Femur (tissue), 1 donor: ENCODE measurements around the gene EBLN1.
A peak's percentile ranks its signal among the peaks of the same experiment; 100 is the strongest.

Experiments
- DNase-seq: peaks from one replicate; pipeline ENCODE4 v3.0.0-alpha.2; 2017

EBLN1 gene

GRCh38 chr10:22217842-22218241, at the start of gene EBLN1:
TSS of gene EBLN1 (minus strand) at chr10:22218015. CDS start at chr10:22209983, 8,032 bp downstream.
- no peak for DNase-seq

DNA sequence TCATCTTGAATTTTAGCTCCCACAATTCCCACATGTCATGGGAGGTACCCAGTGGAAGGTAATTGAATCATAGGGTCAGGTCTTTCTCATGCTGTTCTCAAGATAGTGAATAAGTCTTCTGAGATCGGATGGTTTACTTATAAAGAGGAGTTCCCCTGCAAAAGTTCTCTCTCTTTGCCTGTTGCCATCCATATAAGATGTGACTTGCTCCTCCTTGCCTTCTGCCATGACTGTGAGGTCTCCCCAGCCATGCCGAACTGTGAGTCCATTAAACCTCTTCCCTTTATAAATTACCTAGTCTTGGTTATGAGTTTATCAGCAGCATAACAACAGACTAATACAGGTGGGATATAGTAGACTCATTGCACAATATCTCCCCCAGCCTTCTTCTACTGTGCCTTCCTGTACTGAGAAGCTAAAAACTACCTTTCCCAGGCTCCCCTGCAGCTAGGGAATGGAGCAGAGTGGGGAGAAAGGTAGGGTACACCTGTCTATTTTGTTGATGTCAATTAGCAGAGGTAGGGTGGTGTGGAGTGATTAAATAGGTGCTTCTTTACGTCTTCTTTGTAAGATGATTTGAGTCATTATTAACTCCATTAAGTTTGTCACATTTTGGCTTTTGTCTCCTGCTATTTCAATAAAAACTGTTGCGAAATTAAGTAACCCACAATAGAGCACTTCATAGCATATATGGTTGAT, 48.2 kb upstream of the EBLN1 start:
- no peak for DNase-seq

DNA sequence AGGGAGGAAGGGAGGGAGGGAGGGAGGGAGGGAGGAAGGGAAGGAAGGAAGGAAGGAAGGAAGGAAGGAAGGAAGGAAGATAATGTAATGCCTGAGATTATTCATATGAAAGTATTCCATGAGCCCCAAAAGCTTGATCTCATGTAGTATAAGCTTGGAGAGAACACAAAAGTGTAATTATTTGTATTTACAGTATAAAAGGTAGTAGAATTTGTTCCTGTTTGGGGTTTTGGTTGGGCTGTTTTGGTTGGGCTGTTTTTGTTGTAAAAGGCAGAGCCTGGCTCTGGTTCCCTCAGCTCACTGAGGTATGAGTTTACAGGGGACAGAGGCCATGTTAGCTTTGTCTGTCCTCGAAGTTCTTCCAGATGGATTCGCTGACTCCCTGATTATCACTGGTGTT, 45.3 kb upstream of the EBLN1 start:
- DNase-seq, result no peak

GRCh38 chr10:22259280-22259679, 41.5 kb upstream of the EBLN1 start:
- no peak for DNase-seq

GRCh38 chr10:22258471-22258870, 40.7 kb upstream of the EBLN1 start:
- DNase-seq, result no peak

DNA sequence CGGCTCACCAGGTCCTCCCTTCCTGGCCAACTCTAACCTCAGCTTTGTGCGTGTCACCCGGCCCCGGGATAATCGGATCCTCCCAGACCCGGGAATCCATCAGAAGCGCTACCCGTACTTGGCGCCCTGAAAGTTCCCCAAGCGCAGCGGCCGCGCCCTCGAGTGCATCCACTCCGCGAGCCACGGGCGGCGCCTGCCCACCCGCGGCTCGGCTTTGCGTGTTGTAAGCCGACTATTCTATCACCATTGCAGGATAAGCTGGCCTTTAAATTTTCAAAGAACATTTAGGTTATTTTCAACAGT, 35.7 kb upstream of the EBLN1 start:
- DNase-seq, result peak; percentile 42

GRCh38 chr10:22252801-22253579, 35.2 kb upstream of the EBLN1 start:
- peak; percentile 48 for DNase-seq

DNA sequence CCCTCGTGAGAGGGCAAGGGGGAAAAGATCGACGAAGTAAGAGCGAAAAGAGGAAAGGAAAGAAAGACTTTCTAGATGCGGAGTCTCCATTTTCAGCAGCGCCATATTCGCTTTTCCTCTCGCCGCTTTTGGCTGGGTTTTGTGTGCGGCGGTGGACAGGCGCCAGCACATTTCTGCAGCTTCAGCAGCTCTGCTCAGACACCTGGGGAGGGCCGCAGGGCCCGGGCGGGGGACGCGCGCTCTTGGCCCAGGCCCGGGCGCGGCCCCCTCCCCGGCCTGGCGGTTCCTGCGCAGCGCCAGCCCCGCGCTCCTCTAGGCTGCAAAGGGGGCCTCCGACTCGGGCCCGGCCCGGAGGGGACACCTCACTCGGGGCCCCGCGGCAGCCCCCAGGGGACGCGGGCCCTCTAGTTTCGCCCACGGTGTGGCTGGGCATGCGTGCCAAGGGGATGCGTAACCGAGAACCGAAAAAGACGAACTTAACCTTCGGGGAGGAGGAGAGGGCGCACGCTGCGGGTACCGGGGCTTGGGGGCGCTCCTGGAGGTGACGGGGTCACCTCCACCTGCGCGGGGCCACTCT, 34.5 kb upstream of the EBLN1 start:
- peak; percentile 82 for DNase-seq

GRCh38 chr10:22251751-22252223, 34.0 kb upstream of the EBLN1 start:
- peak; percentile 80 for DNase-seq

DNA sequence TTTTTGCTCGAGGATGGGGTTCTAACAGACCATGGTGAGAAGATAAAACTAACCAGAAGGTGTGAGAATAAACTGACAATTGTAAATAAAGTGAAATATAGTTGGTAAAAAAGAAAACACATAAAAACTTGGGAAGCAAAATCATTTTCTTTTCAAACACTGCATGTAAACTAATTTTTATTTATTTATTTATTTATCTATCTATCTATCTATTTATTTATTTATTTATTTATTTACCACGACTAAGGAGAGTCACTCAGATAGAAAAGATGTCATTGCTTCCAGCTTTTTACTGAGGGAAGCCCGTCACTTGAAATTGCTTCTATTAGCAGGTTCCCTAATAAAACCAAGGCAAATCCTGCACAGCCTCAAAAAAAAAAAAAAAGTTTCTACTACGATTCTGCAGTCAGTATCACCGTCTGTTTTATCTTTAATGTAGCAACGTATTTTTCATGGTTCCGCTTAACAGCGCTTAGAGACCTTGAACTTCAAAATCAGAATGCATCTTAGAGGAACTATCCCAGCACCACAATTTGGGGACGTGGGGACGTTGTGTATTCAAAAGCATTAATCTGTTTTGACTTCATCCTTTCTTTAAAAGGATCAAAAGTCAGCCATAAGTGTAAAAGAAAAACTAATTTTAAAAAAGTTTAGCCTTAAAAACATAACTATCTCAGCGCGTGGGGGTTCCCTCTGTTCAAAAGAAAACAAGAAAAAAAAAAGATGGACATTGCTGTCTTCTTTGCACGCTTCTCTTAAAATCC, 33.3 kb upstream of the EBLN1 start:
- DNase-seq, result no peak

GRCh38 chr10:22247636-22248035, 29.8 kb upstream of the EBLN1 start:
- DNase-seq, result no peak

GRCh38 chr10:22246680-22247391, 29.0 kb upstream of the EBLN1 start:
- DNase-seq, result no peak

DNA sequence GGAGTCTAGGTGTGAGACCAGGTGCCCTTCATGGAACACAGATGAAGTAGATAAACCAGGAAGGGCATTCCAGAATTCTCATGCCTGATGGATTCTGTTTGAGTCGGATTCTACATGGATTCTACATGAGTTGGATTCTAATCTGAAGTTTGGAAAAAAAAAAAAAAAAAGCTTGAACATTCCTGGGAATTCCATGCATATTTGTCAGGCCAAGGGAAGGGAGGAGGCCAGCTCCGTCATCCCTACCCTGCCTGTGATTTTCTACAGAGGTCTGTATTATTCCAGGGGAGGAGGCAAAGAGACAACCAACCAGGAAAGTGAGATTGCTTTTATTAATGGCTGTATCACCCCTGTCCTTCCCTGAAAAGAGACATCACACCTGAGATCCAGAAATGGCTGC, 27.8 kb upstream of the EBLN1 start:
- no peak for DNase-seq

DNA sequence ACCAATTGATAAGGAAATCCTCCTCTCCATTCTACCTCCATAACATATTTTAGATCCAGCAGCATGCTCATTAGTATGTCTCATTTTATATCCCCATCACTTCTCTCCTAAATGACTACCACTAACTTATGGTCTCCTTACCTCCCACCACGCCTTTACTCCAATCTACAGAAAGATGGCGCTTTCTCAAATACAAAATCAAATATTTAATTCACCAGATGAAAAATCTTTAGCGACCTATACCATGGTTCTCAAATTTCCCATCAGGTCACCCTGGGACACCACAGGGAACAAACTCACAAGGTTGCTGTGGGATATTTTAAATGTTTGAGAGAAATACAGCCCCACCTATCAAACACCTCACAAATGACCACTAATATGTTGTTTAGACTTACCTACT, 27.0 kb upstream of the EBLN1 start:
- DNase-seq, result no peak

- DNase-seq, result no peak
Measured at GRCh38 chr10:22244001-22244400, 26.2 kb upstream of the EBLN1 start.

DNA sequence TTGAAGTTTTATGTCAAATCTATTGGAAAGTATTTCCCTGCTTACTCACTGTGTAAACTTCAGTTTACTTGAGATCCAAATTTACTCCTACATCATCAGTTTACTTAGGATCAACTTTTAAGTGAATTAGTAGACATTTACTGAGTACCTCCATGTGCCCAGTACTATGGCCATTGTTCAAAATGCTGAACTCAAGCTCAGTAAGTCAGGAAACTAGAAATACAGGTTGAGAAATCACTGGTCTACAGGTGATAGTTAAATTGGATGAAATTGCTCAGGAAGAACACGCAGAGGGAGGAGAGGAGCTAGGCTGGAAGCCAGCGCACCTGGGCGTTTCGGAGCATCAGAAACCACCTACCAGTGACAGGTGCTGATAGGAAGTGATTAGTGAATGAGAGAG, 25.5 kb upstream of the EBLN1 start:
- DNase-seq, result no peak

- DNase-seq, result no peak
Measured at GRCh38 chr10:22231260-22231659, 13.4 kb upstream of the EBLN1 start.

- DNase-seq, result peak; percentile 63
Measured at GRCh38 chr10:22230158-22230833, 12.5 kb upstream of the EBLN1 start.

DNA sequence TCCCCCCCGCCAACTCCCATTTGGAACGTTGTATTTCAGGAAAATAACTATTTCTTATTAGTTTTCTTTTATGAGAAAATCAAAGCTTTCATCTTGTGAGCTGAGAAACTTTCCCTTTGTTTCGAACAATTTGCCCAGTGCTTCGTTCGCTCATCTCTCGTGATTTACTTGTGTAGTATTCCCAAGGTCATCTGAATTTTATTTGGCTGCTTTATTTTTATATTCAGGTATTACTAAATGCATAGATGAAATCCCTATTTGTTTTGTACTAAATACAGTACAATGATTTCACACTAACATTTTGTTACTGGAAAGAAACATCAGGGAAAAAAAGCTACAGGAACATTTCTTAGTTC, 12.0 kb upstream of the EBLN1 start:
- DNase-seq, result no peak

DNA sequence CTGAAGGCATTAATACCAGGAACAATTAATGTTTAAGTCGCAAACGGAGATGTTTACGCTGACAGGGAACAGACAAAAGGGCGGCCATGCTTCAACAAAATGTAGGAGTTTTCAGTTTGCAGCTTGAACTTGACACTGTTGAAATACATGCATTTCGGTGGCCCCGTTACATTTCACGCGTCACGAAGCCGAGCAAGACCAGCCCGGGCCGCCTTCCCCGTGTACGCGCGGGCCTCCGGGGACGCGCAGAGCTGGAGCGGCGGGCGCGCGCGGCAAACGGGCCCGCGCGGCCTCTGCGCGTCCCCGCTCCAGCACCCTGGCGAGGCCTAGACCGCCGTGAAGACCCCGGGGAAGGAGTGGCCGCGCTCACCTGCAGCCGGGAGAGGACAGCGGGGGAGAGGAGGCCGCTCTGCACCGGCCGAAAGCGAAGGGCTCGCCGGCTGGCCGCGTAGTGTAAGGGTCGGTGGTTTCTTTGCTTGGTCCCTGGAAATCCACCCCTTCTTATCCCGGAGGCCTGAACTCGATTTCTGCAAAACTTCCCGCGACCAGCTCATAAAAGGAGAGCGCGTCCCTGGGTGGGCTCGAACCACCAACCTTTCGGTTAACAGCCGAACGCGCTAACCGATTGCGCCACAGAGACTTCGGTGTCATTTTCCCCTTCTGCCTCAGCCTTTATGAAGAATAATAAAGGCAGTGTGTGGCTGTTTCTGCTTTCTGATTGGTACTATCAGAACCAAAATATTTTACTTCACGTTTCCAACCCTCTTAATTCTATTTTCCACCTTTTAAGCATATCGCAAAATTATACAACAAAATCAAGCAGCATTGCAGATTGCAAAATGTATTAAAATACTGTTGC, 11.4 kb upstream of the EBLN1 start:
- peak; percentile 96 for DNase-seq
